A549 (cell line): ENCODE results near the gene TEPSIN.

Source experiments
- BHLHE40 ChIP-seq: IDR thresholded peaks from 2 replicates; pipeline ENCODE4 v1.6.1; 2012; ENCODE audit warnings: low read depth, low read length, inconsistent platforms
- EP300 ChIP-seq, 2 experiments: fragments of >200 bp; sonication (Bioruptor Twin); formaldehyde crosslinking; IDR thresholded peaks; 2 replicates in 1 of 2; 3 replicates in 1 of 2; pipeline ENCODE4 v1.6.1; 2016 to 2017
- ESRRA ChIP-seq: fragments of 150-350 bp; IDR thresholded peaks from 2 replicates; pipeline ENCODE4 v1.6.1; 2014; ENCODE audit warnings: mild to moderate bottlenecking, low read length, borderline replicate concordance
- FOSL2 ChIP-seq, 2 experiments: fragments of 450-650 bp in 1 of 2; fragments of >200 bp in 1 of 2; sonication (Bioruptor Twin) in 1 of 2; formaldehyde crosslinking; IDR thresholded peaks; 2 replicates each; pipeline versions ENCODE4 v1.5.0 to v1.6.1; 2016 to 2020; ENCODE audit warnings: mild to moderate bottlenecking in 1 of 2, moderate library complexity in 1 of 2
- HDAC2 ChIP-seq: fragments of 200-600 bp; sonication (generic); IDR thresholded peaks from 2 replicates; pipeline ENCODE4 v1.6.1; 2016
- POLR2A ChIP-seq: IDR thresholded peaks from 2 replicates; pipeline ENCODE4 v1.6.1; 2012; ENCODE audit warnings: mild to moderate bottlenecking, low read length
- RNF2 ChIP-seq: fragments of 200-600 bp; sonication (generic); IDR thresholded peaks from 2 replicates; pipeline ENCODE4 v1.6.1; 2016; ENCODE audit warnings: low read depth, mild to moderate bottlenecking, antibody characterized with exemption, moderate library complexity, borderline replicate concordance
- TF ChIP-seq, protein P1 (sequence below): fragments of >200 bp; sonication (Bioruptor Twin); formaldehyde crosslinking; IDR thresholded peaks from 3 replicates; pipeline ENCODE4 v1.5.1; 2016
- TF ChIP-seq, protein P2 (sequence below): IDR thresholded peaks from 2 replicates; pipeline ENCODE4 v1.6.1; 2012
- TF ChIP-seq, protein P3 (sequence below): IDR thresholded peaks from 2 replicates; pipeline ENCODE4 v1.6.1; 2012
- TF ChIP-seq, protein P4 (sequence below): fragments of 200-600 bp; sonication (generic); IDR thresholded peaks from 2 replicates; pipeline ENCODE4 v1.6.1; 2016; ENCODE audit warnings: antibody characterized with exemption, mild to moderate bottlenecking, moderate library complexity
- TF ChIP-seq, protein P5 (sequence below): IDR thresholded peaks from 2 replicates; pipeline ENCODE4 v1.6.1; 2012; ENCODE audit warnings: low read depth, borderline replicate concordance

DNA sequence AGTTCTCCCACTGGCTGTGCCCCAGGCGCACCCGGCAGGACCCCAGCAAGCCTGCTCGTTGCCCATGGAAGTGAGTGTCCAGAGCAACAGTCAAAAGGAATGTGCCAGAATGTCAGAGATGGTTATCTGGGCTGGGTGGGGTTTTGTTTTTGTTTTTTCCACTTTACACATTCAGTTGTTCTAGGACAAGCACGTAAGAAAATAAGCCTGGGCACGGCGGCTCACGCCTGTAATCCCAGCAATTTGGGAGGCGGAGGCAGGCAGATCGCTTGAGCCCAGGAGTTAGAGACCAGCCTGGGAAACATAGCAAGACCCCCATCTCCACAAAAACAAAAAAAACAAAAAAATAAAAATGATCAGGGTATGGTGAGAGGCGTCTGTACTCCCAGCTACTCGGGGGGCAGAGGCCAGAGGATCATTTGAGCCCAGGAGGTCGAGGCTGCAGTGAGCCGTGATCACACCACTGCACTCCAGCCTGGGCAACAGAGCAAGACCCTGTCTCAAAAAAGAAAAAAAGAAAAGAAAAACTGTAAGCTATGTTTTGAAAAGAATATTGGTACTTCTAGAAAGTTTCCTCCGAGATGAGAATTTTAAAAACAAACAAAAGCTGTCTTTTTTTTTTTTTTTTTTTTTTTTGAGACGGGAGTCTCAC, 8.6 kb upstream of the TEPSIN start:
- TF ChIP-seq, protein P1, sequence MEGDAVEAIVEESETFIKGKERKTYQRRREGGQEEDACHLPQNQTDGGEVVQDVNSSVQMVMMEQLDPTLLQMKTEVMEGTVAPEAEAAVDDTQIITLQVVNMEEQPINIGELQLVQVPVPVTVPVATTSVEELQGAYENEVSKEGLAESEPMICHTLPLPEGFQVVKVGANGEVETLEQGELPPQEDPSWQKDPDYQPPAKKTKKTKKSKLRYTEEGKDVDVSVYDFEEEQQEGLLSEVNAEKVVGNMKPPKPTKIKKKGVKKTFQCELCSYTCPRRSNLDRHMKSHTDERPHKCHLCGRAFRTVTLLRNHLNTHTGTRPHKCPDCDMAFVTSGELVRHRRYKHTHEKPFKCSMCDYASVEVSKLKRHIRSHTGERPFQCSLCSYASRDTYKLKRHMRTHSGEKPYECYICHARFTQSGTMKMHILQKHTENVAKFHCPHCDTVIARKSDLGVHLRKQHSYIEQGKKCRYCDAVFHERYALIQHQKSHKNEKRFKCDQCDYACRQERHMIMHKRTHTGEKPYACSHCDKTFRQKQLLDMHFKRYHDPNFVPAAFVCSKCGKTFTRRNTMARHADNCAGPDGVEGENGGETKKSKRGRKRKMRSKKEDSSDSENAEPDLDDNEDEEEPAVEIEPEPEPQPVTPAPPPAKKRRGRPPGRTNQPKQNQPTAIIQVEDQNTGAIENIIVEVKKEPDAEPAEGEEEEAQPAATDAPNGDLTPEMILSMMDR, result no peak
- TF ChIP-seq RNF2, result no peak
- no peak for TF ChIP-seq POLR2A
- TF ChIP-seq, protein P2, sequence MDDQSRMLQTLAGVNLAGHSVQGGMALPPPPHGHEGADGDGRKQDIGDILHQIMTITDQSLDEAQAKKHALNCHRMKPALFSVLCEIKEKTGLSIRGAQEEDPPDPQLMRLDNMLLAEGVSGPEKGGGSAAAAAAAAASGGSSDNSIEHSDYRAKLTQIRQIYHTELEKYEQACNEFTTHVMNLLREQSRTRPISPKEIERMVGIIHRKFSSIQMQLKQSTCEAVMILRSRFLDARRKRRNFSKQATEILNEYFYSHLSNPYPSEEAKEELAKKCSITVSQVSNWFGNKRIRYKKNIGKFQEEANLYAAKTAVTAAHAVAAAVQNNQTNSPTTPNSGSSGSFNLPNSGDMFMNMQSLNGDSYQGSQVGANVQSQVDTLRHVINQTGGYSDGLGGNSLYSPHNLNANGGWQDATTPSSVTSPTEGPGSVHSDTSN, result no peak
- TF ChIP-seq, protein P3, sequence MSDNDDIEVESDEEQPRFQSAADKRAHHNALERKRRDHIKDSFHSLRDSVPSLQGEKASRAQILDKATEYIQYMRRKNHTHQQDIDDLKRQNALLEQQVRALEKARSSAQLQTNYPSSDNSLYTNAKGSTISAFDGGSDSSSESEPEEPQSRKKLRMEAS, result no peak
- no peak for TF ChIP-seq FOSL2 (IDR thresholded peaks at IDR 0.05)
- TF ChIP-seq FOSL2 (CRISPR knock-in tag; IDR thresholded peaks at IDR 0.05), result no peak
- TF ChIP-seq HDAC2, result no peak
- TF ChIP-seq, protein P4, sequence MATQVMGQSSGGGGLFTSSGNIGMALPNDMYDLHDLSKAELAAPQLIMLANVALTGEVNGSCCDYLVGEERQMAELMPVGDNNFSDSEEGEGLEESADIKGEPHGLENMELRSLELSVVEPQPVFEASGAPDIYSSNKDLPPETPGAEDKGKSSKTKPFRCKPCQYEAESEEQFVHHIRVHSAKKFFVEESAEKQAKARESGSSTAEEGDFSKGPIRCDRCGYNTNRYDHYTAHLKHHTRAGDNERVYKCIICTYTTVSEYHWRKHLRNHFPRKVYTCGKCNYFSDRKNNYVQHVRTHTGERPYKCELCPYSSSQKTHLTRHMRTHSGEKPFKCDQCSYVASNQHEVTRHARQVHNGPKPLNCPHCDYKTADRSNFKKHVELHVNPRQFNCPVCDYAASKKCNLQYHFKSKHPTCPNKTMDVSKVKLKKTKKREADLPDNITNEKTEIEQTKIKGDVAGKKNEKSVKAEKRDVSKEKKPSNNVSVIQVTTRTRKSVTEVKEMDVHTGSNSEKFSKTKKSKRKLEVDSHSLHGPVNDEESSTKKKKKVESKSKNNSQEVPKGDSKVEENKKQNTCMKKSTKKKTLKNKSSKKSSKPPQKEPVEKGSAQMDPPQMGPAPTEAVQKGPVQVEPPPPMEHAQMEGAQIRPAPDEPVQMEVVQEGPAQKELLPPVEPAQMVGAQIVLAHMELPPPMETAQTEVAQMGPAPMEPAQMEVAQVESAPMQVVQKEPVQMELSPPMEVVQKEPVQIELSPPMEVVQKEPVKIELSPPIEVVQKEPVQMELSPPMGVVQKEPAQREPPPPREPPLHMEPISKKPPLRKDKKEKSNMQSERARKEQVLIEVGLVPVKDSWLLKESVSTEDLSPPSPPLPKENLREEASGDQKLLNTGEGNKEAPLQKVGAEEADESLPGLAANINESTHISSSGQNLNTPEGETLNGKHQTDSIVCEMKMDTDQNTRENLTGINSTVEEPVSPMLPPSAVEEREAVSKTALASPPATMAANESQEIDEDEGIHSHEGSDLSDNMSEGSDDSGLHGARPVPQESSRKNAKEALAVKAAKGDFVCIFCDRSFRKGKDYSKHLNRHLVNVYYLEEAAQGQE, result no peak
- no peak for TF ChIP-seq BHLHE40
- TF ChIP-seq EP300 (IDR thresholded peaks at IDR 0.05), result no peak
- TF ChIP-seq ESRRA, result no peak
- TF ChIP-seq, protein P5, sequence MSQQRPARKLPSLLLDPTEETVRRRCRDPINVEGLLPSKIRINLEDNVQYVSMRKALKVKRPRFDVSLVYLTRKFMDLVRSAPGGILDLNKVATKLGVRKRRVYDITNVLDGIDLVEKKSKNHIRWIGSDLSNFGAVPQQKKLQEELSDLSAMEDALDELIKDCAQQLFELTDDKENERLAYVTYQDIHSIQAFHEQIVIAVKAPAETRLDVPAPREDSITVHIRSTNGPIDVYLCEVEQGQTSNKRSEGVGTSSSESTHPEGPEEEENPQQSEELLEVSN, result no peak
